Testis (tissue), 2 donors: ENCODE results near the gene B4GALT1.

Source experiments
- POLR2A ChIP-seq: fragments of 450-650 bp; IDR thresholded peaks from one replicate; pipeline ENCODE4 v1.6.1; 2017; ENCODE audit warnings: antibody characterized with exemption, mild to moderate bottlenecking, moderate library complexity
- TF ChIP-seq, protein P1 (sequence below), 3 experiments: fragments of 450-650 bp in 2 of 3; fragments of 200-600 bp in 1 of 3; sonication (generic) in 1 of 3; IDR thresholded peaks; one replicate each; pipeline ENCODE4 v1.5.1; 2016 to 2019; ENCODE audit warnings: antibody characterized with exemption in 3 of 3, mild to moderate bottlenecking in 2 of 3, moderate library complexity in 1 of 3

DNA sequence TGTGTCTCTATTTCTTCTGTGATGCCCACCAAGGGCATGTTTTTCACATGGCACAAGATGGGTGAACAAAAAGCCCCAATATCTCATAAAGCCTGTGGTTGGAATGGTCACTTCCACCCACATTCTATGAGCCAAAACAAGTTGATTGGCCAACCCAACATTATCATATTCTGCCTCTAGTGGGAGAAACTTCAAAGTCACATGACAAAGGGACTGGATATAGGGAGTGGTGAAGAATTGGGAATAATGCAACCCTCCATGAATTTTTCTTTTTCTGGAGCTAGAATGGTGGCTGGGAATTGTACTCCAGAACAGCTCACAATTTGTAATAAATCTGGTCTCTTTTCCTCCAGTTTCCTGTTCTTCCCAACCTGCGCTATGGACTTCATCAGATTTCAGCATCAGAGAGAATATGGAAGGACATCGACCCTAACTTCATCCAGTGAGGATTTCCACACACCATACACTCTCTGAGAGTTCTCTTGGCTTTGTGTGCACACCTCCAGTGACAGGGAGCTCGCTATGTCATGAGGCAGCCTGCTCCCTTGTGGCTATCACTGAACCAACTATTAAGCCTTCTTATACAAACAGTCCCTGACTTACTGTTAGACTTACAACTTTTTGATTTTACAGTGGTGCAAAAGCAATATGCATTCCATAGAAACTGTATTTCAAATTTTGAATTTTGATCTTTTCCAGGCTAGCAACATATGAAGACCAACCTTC lies 12.0 kb upstream of the B4GALT1 start:
- TF ChIP-seq POLR2A, result no peak
- TF ChIP-seq, protein P1, sequence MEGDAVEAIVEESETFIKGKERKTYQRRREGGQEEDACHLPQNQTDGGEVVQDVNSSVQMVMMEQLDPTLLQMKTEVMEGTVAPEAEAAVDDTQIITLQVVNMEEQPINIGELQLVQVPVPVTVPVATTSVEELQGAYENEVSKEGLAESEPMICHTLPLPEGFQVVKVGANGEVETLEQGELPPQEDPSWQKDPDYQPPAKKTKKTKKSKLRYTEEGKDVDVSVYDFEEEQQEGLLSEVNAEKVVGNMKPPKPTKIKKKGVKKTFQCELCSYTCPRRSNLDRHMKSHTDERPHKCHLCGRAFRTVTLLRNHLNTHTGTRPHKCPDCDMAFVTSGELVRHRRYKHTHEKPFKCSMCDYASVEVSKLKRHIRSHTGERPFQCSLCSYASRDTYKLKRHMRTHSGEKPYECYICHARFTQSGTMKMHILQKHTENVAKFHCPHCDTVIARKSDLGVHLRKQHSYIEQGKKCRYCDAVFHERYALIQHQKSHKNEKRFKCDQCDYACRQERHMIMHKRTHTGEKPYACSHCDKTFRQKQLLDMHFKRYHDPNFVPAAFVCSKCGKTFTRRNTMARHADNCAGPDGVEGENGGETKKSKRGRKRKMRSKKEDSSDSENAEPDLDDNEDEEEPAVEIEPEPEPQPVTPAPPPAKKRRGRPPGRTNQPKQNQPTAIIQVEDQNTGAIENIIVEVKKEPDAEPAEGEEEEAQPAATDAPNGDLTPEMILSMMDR (IDR thresholded peaks at IDR 0.05), result no peak
